HG03520 (cell line): Measurements from ENCODE around the gene ATG4B.

Experiments used
- ATAC-seq: cut with Tn5 transposase; IDR thresholded peaks from one replicate; pipeline ENCODE4 v1.9.1; 2021; ENCODE audit warnings: mild to moderate bottlenecking, moderate library complexity; ENCODE audit not compliant: unreplicated experiment

ATG4B gene

GRCh38 chr2:241637795-241638660, 535 bp downstream of the ATG4B start:
- ATAC-seq: peak; percentile 8

DNA sequence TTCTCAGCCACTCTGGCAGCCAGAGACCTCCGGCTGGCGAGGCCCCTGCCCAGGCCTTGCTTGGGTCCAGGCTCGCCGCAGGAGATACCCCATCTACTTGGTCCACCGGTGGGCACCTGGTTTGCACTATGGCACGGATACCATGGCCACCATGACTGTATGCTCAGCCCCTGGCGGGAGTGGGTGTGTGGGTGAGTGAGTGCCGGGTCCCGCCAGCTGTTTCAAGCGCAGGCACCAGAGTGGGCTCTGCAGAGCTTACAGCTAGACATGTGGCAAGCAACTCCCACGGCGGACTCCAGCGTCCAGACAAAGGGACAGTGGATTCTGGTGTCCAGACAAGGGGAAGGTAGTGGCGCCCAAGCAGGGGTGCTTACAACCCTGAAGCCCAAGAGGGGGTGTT, 1.4 kb downstream of the ATG4B start:
- no peak for ATAC-seq

GRCh38 chr2:241639385-241639784, 1.9 kb downstream of the ATG4B start:
- no peak for ATAC-seq

- ATAC-seq: no peak
Observed at GRCh38 chr2:241640165-241640795, 2.8 kb downstream of the ATG4B start.

DNA sequence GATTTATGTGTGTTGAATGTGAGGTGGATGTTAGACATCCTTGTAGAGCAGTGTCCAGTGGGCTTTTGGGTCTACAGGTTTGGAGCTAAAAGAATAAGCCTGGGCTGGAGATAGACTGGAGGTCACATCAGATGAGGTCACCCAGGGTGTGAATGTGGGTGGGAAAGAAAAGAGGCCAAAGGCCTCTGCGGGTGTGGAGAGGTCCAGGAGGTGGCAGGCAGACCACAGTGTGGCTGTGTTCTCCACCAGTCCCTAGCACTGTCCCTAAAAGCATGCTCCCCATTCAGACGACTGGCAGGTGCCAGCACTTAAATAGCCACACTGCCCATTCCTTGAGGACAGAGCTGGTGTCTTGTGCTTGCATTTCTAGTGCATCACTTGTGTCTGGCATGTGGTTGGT, 4.1 kb downstream of the ATG4B start:
- no peak for ATAC-seq

DNA sequence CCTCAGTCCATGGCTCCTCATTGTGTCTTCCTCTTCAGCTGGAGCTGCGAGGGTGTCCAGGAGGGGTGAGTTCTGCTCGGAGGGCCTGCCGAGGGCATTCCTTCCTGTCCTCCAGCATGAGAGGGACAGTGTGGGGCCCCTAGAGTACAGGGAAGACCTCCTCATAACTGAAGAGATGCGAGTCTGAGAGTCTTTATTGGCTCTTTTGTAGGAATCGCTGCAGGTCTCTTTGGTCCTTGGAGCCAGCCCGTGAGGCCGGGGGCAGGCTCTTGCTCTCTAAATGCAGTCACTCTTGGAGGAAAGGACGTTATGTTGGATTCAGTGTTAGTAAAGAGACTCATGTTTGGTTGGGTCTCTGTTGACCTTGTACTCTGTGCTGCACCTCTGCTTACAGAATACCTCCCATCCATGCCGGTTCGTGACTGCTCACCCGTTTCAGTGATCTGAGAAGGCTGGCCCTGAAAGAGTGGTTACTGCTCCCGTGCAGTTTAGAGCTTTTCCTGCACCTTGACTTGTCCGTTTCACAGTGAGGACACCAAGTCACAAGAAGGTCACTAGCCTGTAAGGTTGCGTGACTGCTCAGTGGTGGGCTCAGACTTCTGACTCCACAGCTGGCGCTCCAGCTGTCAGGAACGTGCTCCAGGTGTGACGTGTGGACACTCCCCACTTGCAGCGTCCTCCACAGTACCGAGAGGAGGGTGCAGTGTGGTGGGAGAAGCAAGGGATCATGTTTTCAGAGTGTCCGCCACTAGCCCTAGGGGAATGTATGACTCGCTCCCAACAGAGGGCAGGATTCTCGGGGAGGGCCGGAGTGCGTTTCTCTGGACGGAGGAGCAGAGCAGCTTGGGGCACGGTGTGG, 7.8 kb downstream of the ATG4B start:
- ATAC-seq: no peak

GRCh38 chr2:241645915-241646645, 8.6 kb downstream of the ATG4B start:
- no peak for ATAC-seq

DNA sequence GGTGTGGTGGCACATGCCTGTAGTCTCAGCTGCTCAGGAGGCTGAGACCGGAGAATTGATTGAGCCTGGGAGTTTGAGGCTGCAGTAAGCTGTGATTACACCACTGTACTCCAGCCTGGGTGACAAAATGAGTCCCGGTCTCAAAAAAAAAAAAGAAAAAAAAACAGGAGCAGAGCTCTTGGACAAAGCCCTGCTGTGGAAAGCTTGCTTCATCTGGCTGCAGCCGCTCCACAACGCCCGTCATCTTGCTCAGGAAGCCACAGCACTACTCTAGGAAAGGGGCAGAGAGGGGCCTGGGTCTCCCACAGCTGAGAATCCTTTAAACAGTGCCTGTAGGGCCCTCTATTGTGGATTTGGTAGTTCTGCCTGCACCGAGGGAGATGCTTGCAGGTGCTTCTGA, 11.0 kb downstream of the ATG4B start:
- no peak for ATAC-seq

- ATAC-seq: no peak
Observed at GRCh38 chr2:241649404-241649803, 11.9 kb downstream of the ATG4B start.

DNA sequence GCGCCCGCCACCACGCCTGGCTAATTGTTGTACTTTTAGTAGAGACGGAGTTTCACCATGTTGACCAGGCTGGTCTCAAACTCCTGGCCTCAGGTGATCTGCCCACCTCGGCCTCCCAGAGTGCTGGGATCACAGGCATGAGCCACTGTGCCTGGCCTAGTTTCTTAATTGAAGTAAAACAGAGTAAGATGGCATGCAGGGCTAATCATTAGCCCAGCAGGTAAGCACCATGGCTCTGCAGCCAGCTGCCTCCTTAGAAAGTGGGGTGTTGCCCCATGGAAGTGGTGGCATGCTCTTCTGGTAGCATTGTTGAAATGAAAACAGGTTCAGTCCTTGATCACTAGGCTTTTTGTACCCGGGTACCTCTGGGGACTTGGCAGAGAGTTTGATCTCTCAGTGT, 12.4 kb downstream of the ATG4B start:
- ATAC-seq: no peak

- no peak for ATAC-seq
Observed at GRCh38 chr2:241652142-241652541, 14.6 kb downstream of the ATG4B start.

- ATAC-seq: no peak
Observed at GRCh38 chr2:241652722-241653121, 15.2 kb downstream of the ATG4B start.

GRCh38 chr2:241653210-241653750, 15.8 kb downstream of the ATG4B start:
- ATAC-seq: no peak

GRCh38 chr2:241654551-241654950, 17.1 kb downstream of the ATG4B start:
- ATAC-seq: no peak

- ATAC-seq: no peak
Observed at GRCh38 chr2:241655516-241656189, 18.2 kb downstream of the ATG4B start.

DNA sequence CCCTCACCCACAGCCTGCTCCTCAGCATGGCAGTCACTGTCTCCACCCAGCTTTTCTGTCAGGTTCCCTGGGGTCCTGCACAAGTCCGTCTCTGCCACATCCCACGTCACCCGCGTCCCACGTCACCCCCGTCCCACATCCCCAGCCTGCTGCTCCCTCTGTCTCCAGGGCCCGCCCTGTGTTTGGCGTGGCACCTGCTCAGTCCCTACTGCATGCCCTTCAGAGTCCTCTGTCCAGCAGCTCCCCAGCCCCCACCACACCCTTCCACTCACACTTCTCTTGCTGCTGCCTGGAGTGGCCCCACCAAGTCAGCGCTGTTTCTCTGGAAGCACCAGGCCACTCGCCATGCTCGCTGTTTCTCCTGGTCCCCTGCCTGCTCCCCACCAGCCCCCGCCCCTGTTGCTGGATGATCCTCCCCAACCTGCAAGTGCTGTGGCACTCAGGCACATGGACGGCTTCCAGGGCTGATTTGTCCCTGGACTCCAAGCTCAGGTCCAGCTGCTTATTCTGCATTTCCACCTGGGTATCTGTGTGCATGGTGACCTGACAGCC, 18.8 kb downstream of the ATG4B start:
- no peak for ATAC-seq

GRCh38 chr2:241657786-241658254, 20.3 kb downstream of the ATG4B start:
- ATAC-seq: no peak

GRCh38 chr2:241658296-241658695, 20.8 kb downstream of the ATG4B start:
- ATAC-seq: no peak

DNA sequence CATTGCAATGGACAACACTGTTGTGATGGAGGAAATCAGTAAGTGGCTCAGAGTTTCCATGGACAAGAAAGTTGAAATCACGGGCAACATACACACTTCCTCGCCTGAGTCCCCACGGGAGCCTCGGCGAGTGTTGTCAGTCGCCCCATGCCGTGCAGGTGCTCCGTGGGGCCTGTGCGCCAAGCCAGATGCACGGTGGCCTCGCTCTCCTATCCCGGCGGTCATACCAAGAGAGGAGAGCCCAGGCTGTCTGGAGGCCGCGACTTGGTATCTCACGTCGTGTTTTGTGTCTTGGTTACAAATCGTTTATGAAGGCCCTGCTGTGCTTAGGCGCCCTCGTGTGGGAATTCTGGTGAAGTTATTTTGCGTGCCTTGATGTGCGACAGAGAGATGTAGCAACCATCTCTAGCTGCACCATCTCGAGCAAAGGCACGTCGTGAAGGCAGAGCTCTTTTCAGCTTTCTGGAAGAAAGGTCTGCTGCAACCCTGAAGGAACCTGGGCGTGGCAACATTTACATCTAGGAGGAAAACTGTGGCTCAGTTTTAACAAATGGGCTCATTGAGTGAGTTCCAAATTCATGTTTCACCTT, 21.8 kb downstream of the ATG4B start:
- no peak for ATAC-seq
